HEK293 (cell line): ENCODE results near the gene IGFL3.

Experiments
- CTCF ChIA-PET: fragments of 350-600 bp; formaldehyde crosslinking; extraction: SDS; loops from one replicate; lab custom pipeline; 2021; ENCODE audit warnings: antibody characterized with exemption; lab: Yijun Ruan, JAX
- POLR2A ChIA-PET: fragments of 300-600 bp; formaldehyde crosslinking; extraction: SDS; loops from one replicate; lab custom pipeline; 2020; ENCODE audit warnings: antibody characterized with exemption, inconsistent platforms; lab: Yijun Ruan, JAX
- H3K27ac ChIP-seq: fragments of 200-500 bp; sonication (Bioruptor generic); 2 replicates; pipeline ENCODE4 v1.5.1; 2014; ENCODE audit warnings: low read depth, low read length, control low read depth, inconsistent platforms; ENCODE audit errors: extremely low read depth
- H3K36me3 ChIP-seq, 2 experiments: fragments of 200-500 bp in 1 of 2; sonication (Bioruptor generic) in 1 of 2; 1 replicate in 1 of 2; 2 replicates in 1 of 2; pipeline ENCODE4 v1.5.1; 2014 to 2017; ENCODE audit warnings: inconsistent platforms in 2 of 2, low read length in 2 of 2; ENCODE audit not compliant: control insufficient read depth in 2 of 2, insufficient read depth in 1 of 2
- H3K4me1 ChIP-seq: fragments of 200-500 bp; sonication (Bioruptor generic); 2 replicates; pipeline ENCODE4 v1.5.1; 2014; ENCODE audit warnings: mild to moderate bottlenecking, low read length, inconsistent platforms; ENCODE audit not compliant: control insufficient read depth, insufficient read depth
- H3K4me3 ChIP-seq: 2 replicates; pipeline ENCODE4 v1.5.1; 2011; ENCODE audit warnings: low read depth, mild to moderate bottlenecking, control low read depth, low read length, moderate library complexity
- H3K9me3 ChIP-seq: fragments of 200-500 bp; sonication (Bioruptor generic); 2 replicates; pipeline ENCODE4 v1.5.1; 2014; ENCODE audit warnings: low read depth, low read length, inconsistent platforms; ENCODE audit not compliant: control insufficient read depth, insufficient read depth
- CTCF ChIP-seq: fragments of 450-650 bp; formaldehyde crosslinking; IDR thresholded peaks from 2 replicates; pipeline ENCODE4 v1.5.1; 2016; ENCODE audit warnings: missing biosample characterization, missing genetic modification characterization
- FEZF1 ChIP-seq: fragments of 450-650 bp; formaldehyde crosslinking; IDR thresholded peaks from 2 replicates; pipeline ENCODE4 v1.5.1; 2016; ENCODE audit warnings: missing biosample characterization, missing genetic modification characterization
- GLIS2 ChIP-seq: fragments of 450-650 bp; formaldehyde crosslinking; IDR thresholded peaks from 2 replicates; pipeline ENCODE4 v1.5.1; 2016; ENCODE audit warnings: missing biosample characterization, missing genetic modification characterization
- MYNN ChIP-seq: fragments of 450-650 bp; formaldehyde crosslinking; IDR thresholded peaks from 2 replicates; pipeline ENCODE4 v1.5.1; 2016; ENCODE audit warnings: missing biosample characterization, missing genetic modification characterization, borderline replicate concordance
- MZF1 ChIP-seq: fragments of 450-650 bp; formaldehyde crosslinking; IDR thresholded peaks from 2 replicates; pipeline ENCODE4 v1.5.1; 2017; ENCODE audit warnings: missing biosample characterization, missing genetic modification characterization, borderline replicate concordance
- PRDM6 ChIP-seq: fragments of 450-650 bp; formaldehyde crosslinking; IDR thresholded peaks from 2 replicates; pipeline ENCODE4 v1.5.1; 2017; ENCODE audit warnings: missing biosample characterization, missing genetic modification characterization
- TRIM28 ChIP-seq: IDR thresholded peaks from 2 replicates; pipeline ENCODE4 v1.6.1; 2011; ENCODE audit warnings: low read length, control low read depth, borderline replicate concordance
- ZBTB8A ChIP-seq: fragments of 450-650 bp; formaldehyde crosslinking; IDR thresholded peaks from 2 replicates; pipeline ENCODE4 v1.5.1; 2016; ENCODE audit warnings: missing biosample characterization, missing genetic modification characterization
- ZFP3 ChIP-seq: fragments of 450-650 bp; formaldehyde crosslinking; IDR thresholded peaks from 2 replicates; pipeline ENCODE4 v1.5.1; 2016; ENCODE audit warnings: low read depth, missing biosample characterization, missing genetic modification characterization
- ZNF175 ChIP-seq: fragments of 450-650 bp; formaldehyde crosslinking; IDR thresholded peaks from 2 replicates; pipeline ENCODE4 v1.5.1; 2016; ENCODE audit warnings: missing biosample characterization, missing genetic modification characterization
- ZNF202 ChIP-seq: fragments of 450-650 bp; formaldehyde crosslinking; IDR thresholded peaks from 2 replicates; pipeline ENCODE4 v1.5.1; 2016; ENCODE audit warnings: missing biosample characterization, missing genetic modification characterization, borderline replicate concordance
- ZNF280D ChIP-seq: fragments of 450-650 bp; formaldehyde crosslinking; IDR thresholded peaks from 2 replicates; pipeline ENCODE4 v1.5.1; 2016; ENCODE audit warnings: missing biosample characterization, missing genetic modification characterization
- ZNF426 ChIP-seq: fragments of 450-650 bp; formaldehyde crosslinking; IDR thresholded peaks from 2 replicates; pipeline ENCODE4 v1.5.1; 2017; ENCODE audit warnings: missing biosample characterization, missing genetic modification characterization, mild to moderate bottlenecking, inconsistent platforms, moderate library complexity
- ZNF521 ChIP-seq: fragments of 450-650 bp; formaldehyde crosslinking; IDR thresholded peaks from 2 replicates; pipeline ENCODE4 v1.5.1; 2017; ENCODE audit warnings: missing biosample characterization, mild to moderate bottlenecking, missing genetic modification characterization
- ZNF624 ChIP-seq: fragments of 450-650 bp; formaldehyde crosslinking; IDR thresholded peaks from 2 replicates; pipeline ENCODE4 v1.5.1; 2017; ENCODE audit warnings: missing biosample characterization, missing genetic modification characterization
- ZNF792 ChIP-seq: fragments of 450-650 bp; formaldehyde crosslinking; IDR thresholded peaks from 2 replicates; pipeline ENCODE4 v1.5.1; 2016; ENCODE audit warnings: missing biosample characterization, missing genetic modification characterization
- TF ChIP-seq, protein P1 (sequence below): fragments of 450-650 bp; formaldehyde crosslinking; IDR thresholded peaks from 2 replicates; pipeline ENCODE4 v1.5.1; 2016; ENCODE audit warnings: missing biosample characterization, missing genetic modification characterization
- TF ChIP-seq, protein P2 (sequence below): fragments of 450-650 bp; formaldehyde crosslinking; IDR thresholded peaks from 2 replicates; pipeline ENCODE4 v1.5.1; 2017; ENCODE audit warnings: missing biosample characterization, missing genetic modification characterization

IGFL3 gene

GRCh38 chr19:46126086-46126580 lies 1.6 kb upstream of the IGFL3 start:
- POLR2A ChIA-PET: no interaction called here
- CTCF ChIA-PET: interaction anchor here (1.0 to 1.8 kb wide), 5 partner anchors 44 to 155 kb away, joined by 3 to 7 read pairs (median 3); no protein-coding TSS in a partner anchor
- Histone ChIP-seq H3K27ac (no peak overlapping the region), H3K9me3 (no peaks in the 10 kb centered on the region), H3K36me3 (no peaks in the 10 kb centered on the region), H3K4me3 (no peak overlapping the region), H3K4me1 (peaks cover 9% of the 10 kb centered on the region; the same call in 1 of the 2 replicates)
- TF ChIP-seq ZNF624 (tag by site-specific recombination) (no peak), ZBTB8A (tag by site-specific recombination) (no peak)

DNA sequence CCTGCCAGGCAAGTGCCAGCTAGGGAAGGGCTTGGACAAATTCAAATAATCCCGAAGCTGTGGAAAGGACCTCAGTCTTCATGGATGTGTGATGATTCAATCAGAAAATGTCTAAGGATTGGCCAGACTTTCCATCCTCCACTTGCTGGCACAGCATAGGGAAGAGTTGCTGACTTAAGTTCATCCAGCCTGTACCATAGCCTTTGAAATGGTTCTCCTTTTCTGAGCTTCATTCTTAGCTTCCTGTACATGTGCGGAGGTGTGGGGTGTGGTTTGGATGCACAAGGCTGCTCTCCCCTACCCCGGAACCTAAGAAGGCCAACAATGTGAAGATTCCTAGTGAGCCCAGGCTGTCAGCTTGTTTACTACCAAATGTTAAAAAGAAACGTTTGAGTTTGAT lies 959 bp upstream of the IGFL3 start:
- Histone ChIP-seq H3K4me1 (peaks cover 9% of the 10 kb centered on the region; the same call in 1 of the 2 replicates), H3K4me3 (no peak overlapping the region), H3K27ac (no peak overlapping the region), H3K36me3 (no peaks in the 10 kb centered on the region)
- ChIA-PET CTCF (interaction anchor here (1.0 to 1.8 kb wide), 2 partner anchors 43 to 47 kb away, joined by 4 to 7 read pairs; no protein-coding TSS in a partner anchor), POLR2A (no interaction called here)
- TF ChIP-seq FEZF1 (tag by site-specific recombination) (no peak), ZNF175 (tag by site-specific recombination) (no peak), ZNF202 (tag by site-specific recombination) (no peak), ZNF426 (tag by site-specific recombination) (no peak), PRDM6 (tag by site-specific recombination) (no peak), ZNF792 (no peak), CTCF (tag by site-specific recombination) (no peak)
- TF ChIP-seq, protein P1, sequence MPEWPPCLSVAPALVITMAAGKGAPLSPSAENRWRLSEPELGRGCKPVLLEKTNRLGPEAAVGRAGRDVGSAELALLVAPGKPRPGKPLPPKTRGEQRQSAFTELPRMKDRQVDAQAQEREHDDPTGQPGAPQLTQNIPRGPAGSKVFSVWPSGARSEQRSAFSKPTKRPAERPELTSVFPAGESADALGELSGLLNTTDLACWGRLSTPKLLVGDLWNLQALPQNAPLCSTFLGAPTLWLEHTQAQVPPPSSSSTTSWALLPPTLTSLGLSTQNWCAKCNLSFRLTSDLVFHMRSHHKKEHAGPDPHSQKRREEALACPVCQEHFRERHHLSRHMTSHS (tag by site-specific recombination): no peak
- TF ChIP-seq, all 188 proteins: peak for 0
- no peaks in the 10 kb centered on the region for H3K9me3 ChIP-seq

DNA sequence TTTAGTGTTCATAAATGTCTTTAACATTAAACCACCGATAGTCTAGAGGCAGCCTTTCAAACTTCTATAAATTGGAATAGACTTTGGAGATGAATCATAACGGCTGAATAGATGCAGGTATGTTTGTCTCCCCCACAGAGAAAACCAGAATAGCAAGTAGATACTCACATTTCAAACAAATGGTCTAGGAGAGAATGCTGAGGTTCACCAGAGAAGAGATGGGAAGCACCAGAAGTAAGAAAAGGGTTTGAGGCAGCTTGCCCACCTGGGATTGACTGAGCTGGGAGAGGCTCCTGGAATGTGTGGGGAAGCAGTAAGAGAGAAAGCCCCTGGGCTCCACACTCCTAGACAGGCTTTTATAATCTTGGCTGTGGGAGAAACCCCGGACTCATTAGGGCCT lies 6.4 kb downstream of the IGFL3 start:
- no peaks in the 10 kb centered on the region for H3K9me3 ChIP-seq
- no peak overlapping the region for H3K4me3 ChIP-seq
- POLR2A ChIA-PET: no interaction called here
- no peaks in the 10 kb centered on the region for H3K36me3 ChIP-seq
- peaks cover 19% of the 10 kb centered on the region for H3K4me1 ChIP-seq
- CTCF ChIA-PET: interaction anchor here (0.9 to 2.1 kb wide), 2 partner anchors 10 to 147 kb away, joined by 4 to 7 read pairs; no protein-coding TSS in a partner anchor
- no peak overlapping the region for H3K27ac ChIP-seq
- no peak for TF ChIP-seq FEZF1 (tag by site-specific recombination)
- no peak for TF ChIP-seq ZNF521
- no peak for TF ChIP-seq MYNN (tag by site-specific recombination)
- TF ChIP-seq, protein P1 (tag by site-specific recombination): no peak
- no peak for TF ChIP-seq PRDM6 (tag by site-specific recombination)
- no peak for TF ChIP-seq MZF1
- no peak for TF ChIP-seq GLIS2 (tag by site-specific recombination)
- no peak for TF ChIP-seq TRIM28
- TF ChIP-seq, protein P2, sequence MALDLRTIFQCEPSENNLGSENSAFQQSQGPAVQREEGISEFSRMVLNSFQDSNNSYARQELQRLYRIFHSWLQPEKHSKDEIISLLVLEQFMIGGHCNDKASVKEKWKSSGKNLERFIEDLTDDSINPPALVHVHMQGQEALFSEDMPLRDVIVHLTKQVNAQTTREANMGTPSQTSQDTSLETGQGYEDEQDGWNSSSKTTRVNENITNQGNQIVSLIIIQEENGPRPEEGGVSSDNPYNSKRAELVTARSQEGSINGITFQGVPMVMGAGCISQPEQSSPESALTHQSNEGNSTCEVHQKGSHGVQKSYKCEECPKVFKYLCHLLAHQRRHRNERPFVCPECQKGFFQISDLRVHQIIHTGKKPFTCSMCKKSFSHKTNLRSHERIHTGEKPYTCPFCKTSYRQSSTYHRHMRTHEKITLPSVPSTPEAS: no peak
- TF ChIP-seq ZNF280D (tag by site-specific recombination): no peak
- TF ChIP-seq ZFP3 (tag by site-specific recombination): no peak
